ENCODE measurements around the gene KATNB1.
A peak's percentile ranks its signal among the peaks of the same experiment; 100 is the strongest.
"Not testable (repeated sequence)": the region's sequence is repeated elsewhere in the genome, so short reads cannot be mapped to it uniquely, and the experiment has no call there.

Gene KATNB1

DNA sequence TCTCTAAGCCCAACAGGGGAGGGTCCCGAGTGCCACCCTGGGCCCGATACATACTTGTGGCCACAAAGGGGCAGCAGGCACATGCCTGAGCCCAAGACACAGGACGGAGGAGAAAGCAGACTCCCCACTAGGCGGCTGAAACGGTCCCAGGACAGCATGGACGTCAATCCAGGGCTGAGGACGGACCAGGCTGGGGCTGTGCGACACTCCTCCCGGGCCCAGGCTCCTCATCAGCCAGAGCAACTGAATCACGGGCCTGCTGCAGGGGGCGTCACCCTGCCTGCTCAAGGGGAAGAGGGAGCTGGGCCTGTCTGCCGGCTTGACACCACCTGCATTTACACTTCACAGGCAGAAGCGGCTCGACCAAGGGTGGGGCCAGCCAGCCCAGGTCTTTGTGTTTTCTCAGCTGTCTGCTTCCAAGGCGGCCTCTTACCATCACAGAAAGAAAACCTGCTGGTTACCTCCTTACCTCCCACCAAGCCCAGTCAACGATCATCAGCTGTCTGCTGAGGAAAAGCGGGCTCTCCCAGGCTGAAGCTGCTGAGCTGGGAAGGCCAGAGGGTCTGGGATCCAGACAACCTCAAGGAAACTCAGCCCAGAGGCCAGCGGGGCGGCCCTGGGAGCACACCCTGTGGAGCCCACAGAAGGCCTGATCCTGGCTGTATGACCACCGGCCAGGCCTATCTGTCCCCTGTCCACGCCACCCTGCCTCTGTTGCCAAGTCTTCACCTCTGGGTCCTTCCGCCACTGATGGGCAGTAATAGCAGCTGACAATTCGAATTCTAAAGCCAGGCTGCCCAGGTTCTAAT is 40.3 kb downstream of the KATNB1 start:
- no peak for DNase-seq

DNA sequence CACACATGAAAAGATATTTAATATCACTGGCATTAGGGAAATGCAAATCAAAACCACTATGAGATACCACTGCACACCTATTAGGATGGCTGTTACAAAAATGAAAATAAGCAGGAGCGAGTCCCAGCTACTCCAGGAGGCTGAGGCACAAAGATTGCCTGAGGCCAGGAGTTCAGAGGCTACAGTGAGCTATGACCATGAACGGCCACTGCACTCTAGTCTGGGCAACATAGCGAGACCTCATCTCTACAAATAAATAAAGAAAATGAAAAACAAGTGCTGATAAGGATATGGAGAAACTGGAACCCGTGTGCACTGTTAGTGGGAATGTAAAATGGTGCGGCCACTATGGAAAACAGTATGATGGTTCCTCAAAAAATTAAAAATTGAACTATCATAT is 43.1 kb downstream of the KATNB1 start:
- no peak for DNase-seq

DNA sequence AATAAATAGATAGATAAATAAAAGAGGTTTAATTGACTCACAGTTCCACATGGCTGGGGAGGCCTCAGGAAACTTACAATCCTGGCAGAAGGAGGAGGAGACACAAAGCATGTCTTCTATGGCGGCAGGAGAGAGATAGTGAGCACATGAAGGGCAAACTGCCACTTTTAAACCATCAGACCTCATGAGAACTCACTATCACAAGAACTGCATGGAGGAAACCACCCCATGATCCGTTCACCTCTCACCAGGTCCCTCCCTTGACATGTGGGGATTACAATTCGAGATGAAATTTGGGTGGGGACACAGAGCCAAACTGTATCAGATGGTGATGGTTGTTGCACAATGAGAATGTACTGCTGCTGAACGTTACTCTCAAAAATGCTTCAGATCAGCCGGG is 44.3 kb downstream of the KATNB1 start:
- DNase-seq, result not testable (repeated sequence)

DNA sequence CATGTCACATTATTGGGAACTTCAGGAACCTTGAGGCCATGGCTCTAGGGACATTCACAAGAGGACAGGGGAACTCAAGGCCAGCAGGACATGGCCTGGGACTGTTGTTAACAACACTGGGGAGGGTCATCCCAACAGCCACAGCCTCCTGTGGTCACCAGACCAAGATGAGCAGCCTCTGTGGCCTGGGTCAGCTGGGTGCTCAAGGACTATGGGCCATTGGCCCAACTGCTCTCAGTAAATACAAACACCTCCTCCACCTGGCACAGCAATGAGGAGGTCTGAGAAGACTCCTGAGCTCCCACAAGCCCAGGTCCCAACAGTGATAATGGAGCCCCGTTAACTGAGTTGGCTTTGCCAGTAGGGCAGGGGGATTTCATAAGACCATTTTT is 45.8 kb downstream of the KATNB1 start:
- no peak for DNase-seq

DNA sequence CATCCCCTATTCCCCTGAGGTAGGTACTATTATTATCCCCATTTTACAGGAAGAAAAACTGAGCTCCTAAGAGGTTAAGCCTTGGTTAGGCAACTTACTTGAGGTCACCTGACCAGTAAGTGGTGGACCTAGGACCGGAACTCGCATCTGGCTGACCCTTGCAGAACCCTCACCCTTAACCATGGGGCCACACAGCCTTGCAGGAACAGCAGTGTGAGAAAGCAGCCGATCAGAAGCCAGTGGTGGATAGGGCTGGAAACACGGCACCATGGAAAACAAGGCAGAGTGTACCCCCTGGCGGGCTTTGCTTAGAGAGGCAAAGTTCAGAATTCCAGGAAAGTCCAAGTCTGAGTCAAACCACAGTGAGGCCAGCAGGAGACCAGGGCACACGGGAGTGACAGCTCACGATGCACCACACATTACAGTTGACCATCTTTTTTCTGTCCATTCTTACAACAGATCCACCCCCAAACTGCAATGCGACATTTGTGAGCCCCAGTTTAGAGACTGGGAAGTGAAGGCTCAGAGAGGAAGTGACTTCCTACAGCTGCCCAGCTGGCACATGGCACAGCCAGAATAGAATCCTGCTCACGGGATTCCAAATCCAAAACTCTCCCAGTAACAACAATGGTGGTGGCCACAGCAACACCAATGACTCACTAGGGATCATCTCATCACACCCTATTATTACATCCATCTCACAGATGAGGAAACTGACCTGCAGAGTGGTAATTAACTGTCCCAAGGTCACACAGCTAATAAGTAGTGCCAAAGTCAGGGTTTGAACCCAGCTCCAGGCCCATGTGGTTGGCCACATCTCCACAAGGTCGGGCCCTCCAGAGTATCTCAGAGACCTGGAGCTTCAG is 46.4 kb downstream of the KATNB1 start:
- DNase-seq, result no peak

DNA sequence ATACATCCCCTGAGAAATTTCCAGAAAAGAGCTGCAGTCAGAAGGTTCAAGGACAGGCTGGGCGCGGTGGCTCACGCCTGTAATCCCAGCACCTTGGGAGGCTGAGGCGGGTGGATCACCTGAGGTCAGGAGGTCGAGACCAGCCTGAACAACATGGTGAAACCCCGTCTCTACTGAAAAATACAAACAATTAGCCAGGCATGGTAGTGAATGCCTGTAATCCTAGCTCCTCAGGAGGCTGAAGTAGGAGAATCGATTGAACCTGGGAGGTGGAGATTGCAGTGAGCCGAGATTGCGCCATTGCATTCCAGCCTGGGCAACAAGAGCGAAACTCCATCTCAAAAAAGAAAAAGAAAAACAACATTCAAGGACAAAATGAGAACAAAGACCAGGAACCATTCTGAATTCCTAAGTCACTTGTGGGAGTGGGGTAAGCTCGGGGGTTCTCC is 47.1 kb downstream of the KATNB1 start:
- not testable (repeated sequence) for DNase-seq

DNA sequence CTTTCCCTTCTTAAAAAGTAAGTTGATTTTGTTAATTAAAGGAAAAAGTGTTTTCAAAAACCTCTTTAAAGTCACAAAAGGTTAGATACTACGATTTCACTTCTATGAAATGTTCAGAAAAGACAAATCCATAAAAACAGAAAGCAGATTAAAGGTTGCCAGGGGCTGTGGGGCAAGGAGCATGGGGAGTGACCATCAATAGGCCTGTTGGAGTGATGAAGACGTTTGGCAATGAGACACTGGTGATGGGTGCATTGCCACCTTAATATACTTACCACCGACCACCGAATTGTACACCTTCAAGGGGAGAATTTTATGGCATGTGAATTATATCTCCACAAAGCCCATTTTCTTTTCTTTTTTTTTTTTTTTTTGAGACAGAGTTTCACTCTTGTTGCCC is 47.5 kb downstream of the KATNB1 start:
- DNase-seq, result no peak

DNA sequence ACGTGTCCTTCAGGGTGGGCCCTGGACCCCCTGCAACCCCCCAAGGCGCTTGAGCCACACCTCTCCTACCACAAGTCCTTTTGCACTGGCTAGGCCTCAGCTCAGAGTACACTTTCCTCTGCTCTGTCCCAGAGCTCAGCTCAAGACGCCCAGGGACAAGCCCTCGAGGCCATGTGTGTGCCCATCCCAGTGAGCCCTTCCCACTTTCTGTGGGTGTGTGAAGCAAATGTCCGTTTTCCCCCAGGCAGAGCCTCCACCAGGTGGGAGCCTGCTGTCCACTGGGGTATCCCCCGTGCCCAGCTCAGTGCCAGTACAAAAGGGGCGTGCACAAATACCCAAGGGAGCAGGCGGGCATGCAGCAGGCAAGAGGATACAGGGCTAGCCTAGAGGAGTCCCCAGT is 48.3 kb downstream of the KATNB1 start:
- DNase-seq, result no peak

DNA sequence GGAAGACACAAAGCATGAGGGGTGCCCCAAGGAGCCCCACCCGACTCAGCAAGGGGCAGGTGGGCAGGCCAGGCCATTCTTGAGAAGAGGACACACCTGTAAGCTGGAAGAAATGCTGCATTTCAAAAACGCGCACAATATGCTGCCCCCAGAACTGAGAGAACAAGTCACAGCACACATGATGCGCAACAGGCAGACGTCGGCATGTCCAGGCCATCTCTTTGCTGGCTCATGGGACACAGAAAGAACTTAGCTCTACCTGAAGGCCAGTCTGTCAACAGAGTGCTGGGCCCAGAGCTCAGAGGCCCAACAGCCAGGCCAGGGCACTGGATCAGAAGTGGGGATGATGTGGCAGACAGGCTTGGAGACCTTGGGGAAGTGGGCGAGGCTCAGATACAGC is 48.8 kb downstream of the KATNB1 start:
- no peak for DNase-seq

DNA sequence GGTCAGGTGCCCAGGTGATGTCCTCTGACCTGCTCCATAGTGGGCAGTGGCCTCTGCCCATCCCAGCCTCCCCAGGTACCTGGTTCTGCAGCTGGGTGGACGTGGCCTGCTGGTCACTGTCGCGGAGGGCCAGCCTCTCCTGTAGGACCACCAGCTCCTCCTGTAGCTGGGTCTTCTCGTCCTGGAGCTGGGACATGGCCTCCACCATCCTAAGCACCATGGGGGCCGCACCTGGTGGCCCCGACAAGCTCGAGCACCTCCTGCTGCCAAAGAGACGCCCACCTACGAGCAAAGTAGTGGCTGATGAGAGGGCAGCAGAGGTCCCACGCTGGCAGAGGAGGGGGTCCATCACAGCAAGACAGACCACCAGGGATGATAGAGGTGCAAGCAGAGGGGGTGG is 49.8 kb downstream of the KATNB1 start:
- no peak for DNase-seq

DNA sequence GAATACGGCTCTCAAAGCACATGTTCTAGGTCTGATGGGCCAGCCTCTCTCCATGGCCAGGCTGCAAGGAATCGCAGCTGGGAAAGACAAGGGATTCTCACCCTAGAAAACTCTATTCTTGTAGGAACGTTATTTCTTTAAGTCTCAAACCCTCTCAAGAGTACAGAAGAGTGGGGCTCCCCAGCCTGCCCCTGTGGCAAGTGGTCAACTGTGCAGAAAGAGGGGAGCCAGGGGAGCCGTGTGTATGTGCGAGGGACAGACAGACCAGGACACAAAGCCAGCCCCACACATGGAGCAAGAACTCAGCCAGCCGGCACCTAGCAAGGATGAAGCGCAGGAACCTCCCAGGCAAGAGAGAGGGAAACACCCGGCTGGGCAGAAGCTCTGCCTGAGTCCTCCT is 50.4 kb downstream of the KATNB1 start:
- DNase-seq, result no peak

DNA sequence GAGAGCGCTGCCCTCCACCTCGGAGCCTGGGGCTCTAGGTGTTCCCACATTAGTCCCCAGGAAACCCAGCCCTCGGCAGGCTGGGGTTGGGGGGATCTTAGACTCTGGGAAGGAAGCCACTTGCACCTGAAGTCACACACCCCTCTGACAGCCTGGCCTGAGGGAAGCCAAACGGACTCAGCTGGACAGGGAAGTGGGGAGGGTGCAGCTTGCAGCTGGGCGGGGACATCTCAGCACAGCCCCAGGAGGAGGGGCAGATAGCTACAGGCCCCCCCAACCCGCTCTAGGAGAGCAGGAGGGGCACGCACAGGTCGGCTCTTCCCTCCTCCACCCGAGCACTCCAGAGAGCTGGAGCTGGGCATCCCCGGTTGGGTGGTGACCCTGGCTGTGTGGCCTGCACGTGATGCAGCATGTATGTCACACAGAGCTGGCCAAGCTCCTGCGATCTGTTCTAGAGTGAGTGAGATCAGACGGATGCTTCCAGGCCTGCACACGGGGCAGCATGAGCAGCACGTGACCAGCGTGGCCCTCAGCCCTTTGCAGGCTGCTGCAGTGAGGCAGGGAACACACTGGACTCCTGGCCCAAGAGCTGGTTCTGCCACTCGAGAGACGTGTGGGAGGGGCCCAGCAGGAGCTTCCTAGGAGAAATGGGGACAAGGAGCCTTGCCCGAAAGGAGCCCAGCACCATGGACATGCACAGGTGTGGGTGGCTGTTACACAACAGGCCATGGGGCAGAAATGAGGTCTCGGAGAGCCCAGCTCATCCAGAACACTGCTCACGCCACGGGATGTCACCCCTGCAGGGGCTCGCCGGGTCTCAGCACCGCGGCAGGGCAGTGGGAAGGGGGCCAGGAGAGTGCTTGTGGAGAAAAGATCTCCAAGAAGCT is 51.3 kb downstream of the KATNB1 start:
- DNase-seq, result no peak

DNA sequence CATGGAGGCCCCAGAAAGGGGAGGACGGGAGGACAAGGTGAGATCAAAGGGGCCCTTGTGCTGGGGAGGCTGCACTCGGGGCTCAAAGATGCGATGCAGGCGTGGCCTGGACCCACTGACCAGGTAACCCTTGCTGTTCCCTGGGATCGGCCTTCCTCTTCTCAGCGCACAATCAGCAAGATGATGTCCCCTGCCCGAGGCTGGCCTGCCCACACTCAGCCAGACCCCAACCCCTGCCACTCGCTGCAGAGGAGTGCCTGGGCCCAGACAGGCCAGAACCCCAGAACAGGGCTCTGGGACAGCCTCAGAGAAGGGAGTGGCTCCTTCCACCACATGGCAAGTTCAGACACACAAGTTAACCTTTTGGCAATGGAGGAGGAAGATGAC is 51.9 kb downstream of the KATNB1 start:
- no peak for DNase-seq

DNA sequence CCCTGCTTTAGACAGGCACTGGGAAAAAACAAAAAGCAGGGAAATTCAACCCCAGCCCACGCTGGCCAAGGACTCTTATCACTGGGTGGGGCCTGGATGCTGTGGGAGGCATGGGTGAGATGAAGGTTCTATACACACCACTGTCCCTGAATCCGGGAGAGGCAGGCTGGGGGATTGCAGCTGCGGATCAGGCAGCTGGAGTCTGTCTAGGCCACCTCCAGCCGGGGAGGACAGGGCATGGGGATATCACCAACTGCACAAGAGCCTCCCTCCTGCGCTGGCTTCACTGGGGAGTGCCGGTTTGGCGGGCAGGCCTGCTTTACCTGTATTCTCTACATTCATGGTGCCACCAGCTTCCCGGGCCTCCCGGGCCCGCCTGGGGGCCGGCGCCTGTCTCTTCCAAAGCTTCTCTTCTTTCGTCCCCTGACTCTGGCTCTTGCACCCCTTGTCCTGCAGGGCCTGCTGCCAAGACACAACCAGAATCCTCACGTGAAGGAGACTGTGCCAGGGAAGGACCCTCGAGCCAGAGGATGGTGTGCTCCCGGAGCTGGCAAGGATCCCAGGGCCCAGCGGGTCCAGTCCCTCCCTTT is 52.8 kb downstream of the KATNB1 start:
- DNase-seq, result no peak

DNA sequence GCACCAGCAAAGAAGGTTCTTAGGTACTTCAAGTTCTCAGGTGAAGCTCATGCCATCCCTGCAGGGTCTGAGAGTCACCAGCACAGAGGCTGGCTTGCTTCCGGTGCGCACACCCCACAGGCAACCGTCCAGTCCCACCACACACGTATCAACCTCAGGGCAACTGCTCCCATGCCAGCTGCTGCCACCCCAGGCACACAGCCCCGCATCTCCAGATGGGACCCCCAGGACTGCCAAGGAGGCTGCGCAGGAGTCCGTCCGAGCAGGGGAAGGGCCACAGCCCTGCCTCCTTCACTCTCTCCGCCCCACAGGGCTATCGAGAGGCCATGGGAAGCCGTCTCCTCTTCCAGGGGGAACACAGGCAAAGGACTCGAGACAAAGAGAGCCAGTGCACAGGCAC is 53.4 kb downstream of the KATNB1 start:
- DNase-seq, result no peak

DNA sequence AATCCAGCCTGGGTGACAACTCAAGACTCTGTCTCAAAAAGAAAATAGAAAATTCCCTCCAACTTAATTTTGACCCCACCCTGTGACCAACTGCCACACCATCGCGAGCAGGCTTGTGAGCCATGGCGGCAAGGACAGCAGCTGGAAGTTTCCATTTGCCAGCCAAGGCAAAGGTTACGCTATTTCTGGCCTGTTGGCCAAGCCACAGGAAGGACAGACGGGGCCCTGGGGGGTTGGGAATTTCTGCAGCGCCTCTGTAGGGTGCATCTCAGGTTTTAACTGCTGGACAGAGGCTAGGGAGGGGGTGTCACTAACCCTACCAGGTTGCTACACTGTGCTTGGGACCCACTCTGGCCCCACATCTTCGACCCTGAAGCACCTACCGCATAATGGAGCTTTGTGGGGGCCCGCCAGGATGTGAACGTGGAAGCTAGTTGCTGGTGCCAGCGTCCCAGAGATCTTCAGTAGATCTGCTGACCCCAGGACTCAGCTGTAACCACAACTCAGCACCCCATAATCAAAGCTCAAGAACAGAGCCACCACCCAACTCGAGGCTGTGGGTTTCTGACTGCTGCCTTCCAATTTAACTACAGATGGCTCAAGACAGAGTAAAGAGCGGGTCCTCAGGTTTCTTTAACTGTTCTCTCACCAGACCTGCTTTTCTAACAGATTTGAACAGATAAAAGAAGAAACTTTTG is 55.8 kb downstream of the KATNB1 start:
- DNase-seq, result no peak

DNA sequence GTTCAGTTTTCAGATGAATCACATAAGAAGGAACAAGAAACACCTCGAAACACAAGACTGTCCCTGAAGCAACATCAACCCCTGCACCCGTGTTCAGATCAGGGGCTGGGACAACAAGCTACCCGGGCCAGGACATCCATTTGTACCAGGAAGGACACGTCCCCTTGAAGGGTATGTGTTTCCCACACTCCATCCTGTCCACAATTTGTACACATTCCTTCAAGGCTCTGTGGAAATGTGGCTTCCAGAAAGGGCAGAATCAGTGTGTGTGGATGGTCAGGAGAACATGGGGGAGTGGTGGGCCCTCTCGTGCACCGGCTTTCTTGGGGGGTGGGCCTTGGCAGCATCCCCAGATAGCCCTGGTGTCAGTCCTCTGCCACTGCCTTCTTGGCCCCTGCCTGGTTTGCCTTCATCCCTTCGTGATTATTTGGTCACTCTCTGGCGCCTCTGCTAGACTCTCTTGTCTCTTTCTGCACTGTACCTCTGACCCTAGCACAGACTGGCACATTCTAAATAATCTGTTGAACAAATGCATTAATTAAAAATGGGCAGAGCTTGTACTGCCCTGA is 56.4 kb downstream of the KATNB1 start:
- DNase-seq, result no peak

DNA sequence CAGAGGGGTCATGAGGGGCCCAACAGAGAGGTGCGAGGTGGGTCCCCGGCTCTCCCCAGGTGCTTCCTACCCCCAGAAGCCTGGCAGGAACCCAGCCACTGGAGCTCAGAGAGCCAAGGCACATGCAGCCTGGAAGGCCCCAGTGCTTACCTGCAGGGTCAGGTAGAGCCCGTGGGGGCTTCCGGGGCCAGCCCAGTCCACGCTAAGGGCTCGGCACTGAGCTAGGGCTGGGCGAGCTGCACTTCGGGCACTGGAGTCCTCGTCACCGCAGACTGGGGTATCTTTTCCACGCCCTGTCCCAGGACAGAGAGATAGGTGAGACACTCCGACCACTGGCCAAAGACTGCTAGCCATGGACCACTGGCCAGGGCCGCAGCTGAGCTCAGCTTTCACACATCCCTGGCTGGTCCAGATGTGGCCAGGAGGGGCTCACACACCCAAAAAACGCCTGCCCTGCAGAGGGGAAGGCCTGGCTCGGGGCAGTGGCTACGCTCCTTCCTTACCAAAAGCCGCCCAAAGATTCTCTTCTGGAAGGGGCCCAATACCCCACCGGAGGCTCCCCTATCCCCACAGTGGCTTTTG is 59.4 kb downstream of the KATNB1 start:
- no peak for DNase-seq

DNA sequence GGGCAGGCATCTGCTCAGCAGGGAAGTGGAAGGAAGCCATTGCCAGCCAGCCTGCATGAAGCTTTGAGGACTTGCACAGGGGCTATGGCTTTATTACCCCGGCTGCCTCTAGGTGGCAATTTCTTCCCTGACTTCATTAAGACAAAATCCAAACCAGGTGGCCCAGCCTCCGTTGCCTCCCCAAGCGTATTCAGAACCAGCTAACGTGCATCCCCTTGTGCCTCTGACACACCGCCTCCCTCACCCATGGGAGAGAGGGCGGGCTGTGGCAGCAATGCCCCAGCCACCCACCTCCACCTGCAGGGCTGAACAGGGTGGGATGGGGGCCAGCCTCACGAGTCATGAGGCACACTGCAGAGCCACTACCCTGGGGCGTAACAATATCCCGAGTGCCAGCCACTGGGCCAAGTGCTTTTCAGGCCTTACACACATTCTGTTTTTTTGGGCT is 59.9 kb downstream of the KATNB1 start:
- DNase-seq, result peak in 1 of 2 donors; percentile 37

DNA sequence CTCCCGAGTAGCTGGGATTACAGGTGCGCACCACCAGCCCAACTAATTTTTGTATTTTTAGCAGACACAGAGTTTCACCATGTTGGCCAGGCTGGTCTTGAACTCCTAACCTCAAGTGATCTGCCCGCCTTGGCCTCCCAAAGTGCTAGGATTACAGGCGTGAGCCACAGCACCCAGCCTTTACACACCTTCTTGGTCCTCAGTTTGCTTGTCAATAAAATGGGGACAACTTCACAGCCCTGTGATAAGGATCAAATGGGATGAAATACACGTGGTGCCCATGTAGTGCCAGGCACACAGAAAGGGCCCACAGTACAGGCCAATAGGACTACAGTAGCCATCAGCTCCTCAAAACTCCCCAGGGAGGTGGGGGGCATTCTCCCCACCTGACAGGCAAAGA is 60.4 kb downstream of the KATNB1 start:
- not testable (repeated sequence) for DNase-seq

DNA sequence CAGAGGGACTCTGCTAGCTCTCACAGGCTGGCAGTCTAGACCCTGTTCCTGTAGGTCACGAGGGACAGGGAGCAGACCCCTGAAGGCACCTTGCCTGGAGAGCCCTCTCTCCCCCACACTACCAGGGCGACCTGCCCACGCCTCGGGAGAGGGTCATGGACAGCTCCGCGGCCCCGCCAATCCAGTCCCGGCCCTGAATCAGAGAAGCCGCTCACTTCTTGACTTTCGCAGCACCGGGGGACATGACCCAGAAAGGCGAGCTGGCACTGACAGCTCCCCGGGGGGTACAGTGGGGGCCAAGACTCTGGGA is 61.6 kb downstream of the KATNB1 start:
- DNase-seq, result no peak
